Measurements from ENCODE around the gene POMZP3. TPM values are rescaled to one million over a fixed set of nuclear protein-coding genes. Genes with fewer than 3 reads are reported as not detected.
"Not testable (repeated sequence)": the region's sequence is repeated elsewhere in the genome, so short reads cannot be mapped to it uniquely, and the experiment has no call there.

The POMZP3 gene
- total RNA-seq, 1 experiment from 2014 or later: 20.1 TPM

- CTCF ChIA-PET; DNase-seq (ENCODE audit: low read depth, low spot score); H3K9me3 ChIP-seq (ENCODE audit: control insufficient read depth in 1 of 2, insufficient read depth in 1 of 2, low read depth in 1 of 2, low read length in 2 of 2); H2AFZ ChIP-seq (ENCODE audit: low read depth, low read length, poor library complexity, severe bottlenecking); H3K27ac ChIP-seq (ENCODE audit: low read depth, low read length); RAD21 ChIA-PET (ENCODE audit: low non-redundant PET in 1 of 2, low total read pairs in 2 of 2, uncharacterized antibody in 2 of 2, unreplicated experiment in 2 of 2); H4K20me1 ChIP-seq (ENCODE audit: insufficient read depth); POLR2A ChIA-PET; ATAC-seq; intact Hi-C loops (cut with micrococcal nuclease); H3K27me3 ChIP-seq (ENCODE audit: insufficient read depth, low read length); H3K4me2 ChIP-seq (ENCODE audit: low read length); H3K36me3 ChIP-seq (ENCODE audit: control insufficient read depth in 1 of 2, insufficient read depth in 2 of 2, low read length in 2 of 2); H3K9ac ChIP-seq (ENCODE audit: low read length); H3K4me1 ChIP-seq (ENCODE audit: control insufficient read depth in 1 of 2, insufficient read depth in 2 of 2, low read length in 2 of 2); BruUV-seq (replicated peaks); H3K4me3 ChIP-seq (replicated peaks in 1 of 2; ENCODE audit: low read depth in 1 of 2, low read length in 2 of 2); H3K9me2 ChIP-seq (ENCODE audit: insufficient read depth): not testable (repeated sequence)
- peaks cover 37% of the 10 kb centered on the region for H3K79me2 ChIP-seq (ENCODE audit: insufficient read depth, low read length)
Measured at GRCh38 chr7:76575431-76575830, 51.6 kb downstream of the POMZP3 start.

- intact Hi-C loops (cut with micrococcal nuclease); BruUV-seq (replicated peaks); ATAC-seq; DNase-seq (ENCODE audit: low read depth, low spot score); H3K27me3 ChIP-seq (ENCODE audit: insufficient read depth, low read length); H3K9ac ChIP-seq (ENCODE audit: low read length); H3K36me3 ChIP-seq (ENCODE audit: control insufficient read depth in 1 of 2, insufficient read depth in 2 of 2, low read length in 2 of 2); H2AFZ ChIP-seq (ENCODE audit: low read depth, low read length, poor library complexity, severe bottlenecking); H3K4me3 ChIP-seq (replicated peaks in 1 of 2; ENCODE audit: low read depth in 1 of 2, low read length in 2 of 2); H3K27ac ChIP-seq (ENCODE audit: low read depth, low read length); H3K4me2 ChIP-seq (ENCODE audit: low read length); RAD21 ChIA-PET (ENCODE audit: low non-redundant PET in 1 of 2, low total read pairs in 2 of 2, uncharacterized antibody in 2 of 2, unreplicated experiment in 2 of 2); H3K9me2 ChIP-seq (ENCODE audit: insufficient read depth); POLR2A ChIA-PET; CTCF ChIA-PET; H4K20me1 ChIP-seq (ENCODE audit: insufficient read depth); H3K9me3 ChIP-seq (ENCODE audit: control insufficient read depth in 1 of 2, insufficient read depth in 1 of 2, low read depth in 1 of 2, low read length in 2 of 2): not testable (repeated sequence)
- Histone ChIP-seq H3K4me1 (ENCODE audit: control insufficient read depth in 1 of 2, insufficient read depth in 2 of 2, low read length in 2 of 2) (peaks cover 0 to 11% of the 10 kb centered on the region in 2 experiments; a peak in 2 of 4 replicates), H3K79me2 (ENCODE audit: insufficient read depth, low read length) (peaks cover 48% of the 10 kb centered on the region)
Measured at GRCh38 chr7:76572296-76572695, 54.8 kb downstream of the POMZP3 start.

DNA sequence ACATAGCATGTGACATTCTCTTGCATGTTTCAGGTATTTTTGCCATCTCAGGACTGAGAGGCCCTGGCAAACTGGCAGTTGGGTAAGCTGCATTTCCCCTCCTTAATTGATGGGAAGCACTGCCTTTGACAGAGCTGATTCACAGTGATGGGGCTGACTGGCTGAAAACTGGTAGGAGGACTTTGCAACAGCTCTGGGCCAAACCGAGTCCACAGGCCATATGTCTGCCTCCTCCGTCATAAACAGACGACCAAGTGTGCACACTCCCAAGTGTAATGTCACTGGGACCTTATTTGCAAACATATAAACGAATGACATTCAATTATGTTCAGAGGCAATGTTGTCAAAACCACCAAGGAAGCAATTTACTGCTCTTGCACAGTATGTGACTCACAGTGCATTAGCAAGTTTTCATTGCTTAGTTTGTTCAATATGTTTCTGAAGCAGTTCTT lies 56.7 kb downstream of the POMZP3 start:
- H3K9me3 ChIP-seq (ENCODE audit: control insufficient read depth in 1 of 2, insufficient read depth in 1 of 2, low read depth in 1 of 2, low read length in 2 of 2); DNase-seq (ENCODE audit: low read depth, low spot score); H3K9me2 ChIP-seq (ENCODE audit: insufficient read depth); CTCF ChIA-PET; H3K36me3 ChIP-seq (ENCODE audit: control insufficient read depth in 1 of 2, insufficient read depth in 2 of 2, low read length in 2 of 2); ATAC-seq; BruUV-seq (replicated peaks); intact Hi-C loops (cut with micrococcal nuclease); H3K27me3 ChIP-seq (ENCODE audit: insufficient read depth, low read length); H3K4me2 ChIP-seq (ENCODE audit: low read length); H2AFZ ChIP-seq (ENCODE audit: low read depth, low read length, poor library complexity, severe bottlenecking); H3K4me3 ChIP-seq (replicated peaks in 1 of 2; ENCODE audit: low read depth in 1 of 2, low read length in 2 of 2); POLR2A ChIA-PET; RAD21 ChIA-PET (ENCODE audit: low non-redundant PET in 1 of 2, low total read pairs in 2 of 2, uncharacterized antibody in 2 of 2, unreplicated experiment in 2 of 2); H3K9ac ChIP-seq (ENCODE audit: low read length); H4K20me1 ChIP-seq (ENCODE audit: insufficient read depth); H3K27ac ChIP-seq (ENCODE audit: low read depth, low read length): not testable (repeated sequence)
- Histone ChIP-seq H3K4me1 (ENCODE audit: control insufficient read depth in 1 of 2, insufficient read depth in 2 of 2, low read length in 2 of 2) (peaks cover 0 to 11% of the 10 kb centered on the region in 2 experiments; a peak in 2 of 4 replicates), H3K79me2 (ENCODE audit: insufficient read depth, low read length) (peaks cover 49% of the 10 kb centered on the region)

GRCh38 chr7:76568742-76569141 lies 58.3 kb downstream of the POMZP3 start:
- peaks cover 0 to 11% of the 10 kb centered on the region in 2 experiments; a peak in 2 of 4 replicates for H3K4me1 ChIP-seq (ENCODE audit: control insufficient read depth in 1 of 2, insufficient read depth in 2 of 2, low read length in 2 of 2)
- H3K36me3 ChIP-seq (ENCODE audit: control insufficient read depth in 1 of 2, insufficient read depth in 2 of 2, low read length in 2 of 2); H3K9me3 ChIP-seq (ENCODE audit: control insufficient read depth in 1 of 2, insufficient read depth in 1 of 2, low read depth in 1 of 2, low read length in 2 of 2); H3K9me2 ChIP-seq (ENCODE audit: insufficient read depth); POLR2A ChIA-PET; H2AFZ ChIP-seq (ENCODE audit: low read depth, low read length, poor library complexity, severe bottlenecking); H4K20me1 ChIP-seq (ENCODE audit: insufficient read depth); H3K4me2 ChIP-seq (ENCODE audit: low read length); DNase-seq (ENCODE audit: low read depth, low spot score); H3K4me3 ChIP-seq (replicated peaks in 1 of 2; ENCODE audit: low read depth in 1 of 2, low read length in 2 of 2); H3K9ac ChIP-seq (ENCODE audit: low read length); BruUV-seq (replicated peaks); RAD21 ChIA-PET (ENCODE audit: low non-redundant PET in 1 of 2, low total read pairs in 2 of 2, uncharacterized antibody in 2 of 2, unreplicated experiment in 2 of 2); H3K27ac ChIP-seq (ENCODE audit: low read depth, low read length); H3K27me3 ChIP-seq (ENCODE audit: insufficient read depth, low read length); CTCF ChIA-PET; ATAC-seq; intact Hi-C loops (cut with micrococcal nuclease): not testable (repeated sequence)
- H3K79me2 ChIP-seq (ENCODE audit: insufficient read depth, low read length): peaks cover 46% of the 10 kb centered on the region

DNA sequence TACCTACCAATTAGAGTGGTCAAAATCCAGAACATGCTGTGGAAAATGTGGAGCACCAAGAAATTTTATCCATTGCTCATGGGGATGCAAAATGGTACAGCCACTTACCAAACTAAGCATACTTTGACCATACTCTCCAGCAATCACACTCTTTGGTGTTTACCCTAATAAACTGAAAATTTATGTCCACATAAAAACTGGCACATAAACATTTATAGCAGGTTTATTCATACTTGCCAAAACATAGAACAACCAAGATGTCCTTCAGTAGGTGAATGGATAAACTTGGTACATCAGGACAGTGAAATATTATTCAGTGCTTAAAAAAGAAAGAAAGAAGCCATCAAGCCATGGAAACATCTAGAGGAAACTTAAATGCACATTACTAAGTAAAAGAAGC lies 59.3 kb downstream of the POMZP3 start:
- H4K20me1 ChIP-seq (ENCODE audit: insufficient read depth); H3K27me3 ChIP-seq (ENCODE audit: insufficient read depth, low read length); H3K9me2 ChIP-seq (ENCODE audit: insufficient read depth); DNase-seq (ENCODE audit: low read depth, low spot score); H3K4me3 ChIP-seq (replicated peaks in 1 of 2; ENCODE audit: low read depth in 1 of 2, low read length in 2 of 2); H2AFZ ChIP-seq (ENCODE audit: low read depth, low read length, poor library complexity, severe bottlenecking); ATAC-seq; H3K9ac ChIP-seq (ENCODE audit: low read length); RAD21 ChIA-PET (ENCODE audit: low non-redundant PET in 1 of 2, low total read pairs in 2 of 2, uncharacterized antibody in 2 of 2, unreplicated experiment in 2 of 2); CTCF ChIA-PET; H3K4me2 ChIP-seq (ENCODE audit: low read length); H3K9me3 ChIP-seq (ENCODE audit: control insufficient read depth in 1 of 2, insufficient read depth in 1 of 2, low read depth in 1 of 2, low read length in 2 of 2); POLR2A ChIA-PET; H3K27ac ChIP-seq (ENCODE audit: low read depth, low read length); intact Hi-C loops (cut with micrococcal nuclease); H3K36me3 ChIP-seq (ENCODE audit: control insufficient read depth in 1 of 2, insufficient read depth in 2 of 2, low read length in 2 of 2); BruUV-seq (replicated peaks): not testable (repeated sequence)
- H3K79me2 ChIP-seq (ENCODE audit: insufficient read depth, low read length): peaks cover 45% of the 10 kb centered on the region
- peaks cover 0 to 11% of the 10 kb centered on the region in 2 experiments; a peak in 2 of 4 replicates for H3K4me1 ChIP-seq (ENCODE audit: control insufficient read depth in 1 of 2, insufficient read depth in 2 of 2, low read length in 2 of 2)

All from HCT116 (cell line).